ENCODE data around the gene ZDHHC11B.
"Not testable (repeated sequence)": the region's sequence is repeated elsewhere in the genome, so short reads cannot be mapped to it uniquely, and the experiment has no call there.

Gene ZDHHC11B

GRCh38 chr5:682651-683358, 101.7 kb downstream of the ZDHHC11B start:
- DNase-seq: not testable (repeated sequence)

DNA sequence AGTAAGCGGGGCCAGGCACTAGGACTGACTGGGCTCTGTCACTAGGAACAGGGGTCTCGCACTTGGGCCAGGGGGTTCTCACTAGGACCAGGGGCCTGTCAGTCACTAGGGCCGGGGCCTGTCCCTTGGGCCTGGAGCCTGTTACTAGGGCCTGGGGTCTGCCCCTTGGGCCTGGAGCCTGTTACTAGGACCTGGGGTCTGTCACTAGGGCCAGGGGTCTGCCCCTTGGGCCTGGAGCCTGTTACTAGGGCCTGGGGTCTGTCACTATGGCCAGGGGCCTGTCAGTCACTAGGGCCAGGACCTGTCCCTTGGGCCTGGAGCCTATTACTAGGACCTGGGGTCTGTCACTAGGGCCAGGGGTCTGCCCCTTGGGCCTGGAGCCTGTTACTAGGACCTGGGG, 102.3 kb downstream of the ZDHHC11B start:
- not testable (repeated sequence) for DNase-seq

DNA sequence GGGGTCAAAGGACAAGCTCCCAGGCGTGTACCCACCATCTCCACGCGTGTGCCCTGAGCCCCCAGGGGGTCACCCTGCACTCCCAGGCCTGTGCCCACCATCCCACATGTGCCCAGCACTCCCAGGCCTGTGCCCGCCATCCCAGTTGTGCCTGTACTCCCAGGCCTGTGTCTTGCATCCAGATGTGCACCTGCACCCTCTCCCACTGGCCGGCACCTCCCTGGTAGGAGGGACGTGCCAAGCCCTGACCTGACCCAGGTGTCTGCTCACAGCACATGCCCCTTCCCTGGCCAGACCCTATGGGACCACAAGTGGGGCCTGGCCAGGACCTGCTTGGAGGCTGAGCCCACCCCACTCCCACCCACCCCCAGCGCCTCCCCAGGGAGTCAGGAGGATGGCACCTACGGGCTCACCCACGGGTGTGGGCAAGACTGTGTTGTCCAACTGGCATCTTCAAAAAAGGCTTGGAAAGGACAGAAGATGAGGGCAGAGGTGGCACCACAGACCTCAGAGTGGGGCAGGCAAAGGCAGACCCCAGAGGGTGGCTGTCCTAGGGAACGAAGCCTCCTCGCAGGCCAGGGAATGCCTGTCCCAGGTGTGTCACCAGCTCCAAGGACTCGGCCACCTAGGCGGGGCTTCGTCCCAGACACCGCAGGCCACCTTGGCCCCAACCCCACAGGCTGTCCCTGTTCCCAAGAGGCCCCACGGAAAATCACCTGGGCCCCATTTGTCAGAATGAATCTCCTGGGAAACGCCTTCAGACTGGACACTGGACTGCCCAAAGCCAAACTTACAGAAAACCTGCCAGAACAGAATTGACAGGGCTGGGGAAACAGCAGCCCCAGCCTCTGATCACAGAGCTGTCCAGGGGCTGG, 103.0 kb downstream of the ZDHHC11B start:
- DNase-seq: not testable (repeated sequence)

DNA sequence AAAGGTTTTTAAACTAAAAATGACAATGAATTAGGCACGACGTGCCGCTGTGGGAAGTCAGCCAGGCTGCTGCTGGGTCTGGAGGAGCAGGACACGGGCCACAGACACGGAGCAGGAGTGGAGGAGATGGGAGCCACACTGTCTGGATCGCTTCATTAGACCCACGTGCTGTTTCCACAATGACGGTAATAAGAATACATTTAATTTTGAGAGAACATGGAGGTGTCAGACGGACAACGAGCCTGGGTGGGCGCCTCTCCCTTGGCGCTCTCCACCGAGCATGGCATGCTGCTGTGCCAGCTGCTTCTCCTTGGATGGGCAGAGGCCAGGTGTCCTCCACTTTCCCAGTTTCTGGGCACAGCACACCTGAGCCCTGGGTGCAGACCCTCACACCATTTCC, 103.7 kb downstream of the ZDHHC11B start:
- not testable (repeated sequence) for DNase-seq

GRCh38 chr5:680118-680795, 104.3 kb downstream of the ZDHHC11B start:
- DNase-seq: not testable (repeated sequence)

DNA sequence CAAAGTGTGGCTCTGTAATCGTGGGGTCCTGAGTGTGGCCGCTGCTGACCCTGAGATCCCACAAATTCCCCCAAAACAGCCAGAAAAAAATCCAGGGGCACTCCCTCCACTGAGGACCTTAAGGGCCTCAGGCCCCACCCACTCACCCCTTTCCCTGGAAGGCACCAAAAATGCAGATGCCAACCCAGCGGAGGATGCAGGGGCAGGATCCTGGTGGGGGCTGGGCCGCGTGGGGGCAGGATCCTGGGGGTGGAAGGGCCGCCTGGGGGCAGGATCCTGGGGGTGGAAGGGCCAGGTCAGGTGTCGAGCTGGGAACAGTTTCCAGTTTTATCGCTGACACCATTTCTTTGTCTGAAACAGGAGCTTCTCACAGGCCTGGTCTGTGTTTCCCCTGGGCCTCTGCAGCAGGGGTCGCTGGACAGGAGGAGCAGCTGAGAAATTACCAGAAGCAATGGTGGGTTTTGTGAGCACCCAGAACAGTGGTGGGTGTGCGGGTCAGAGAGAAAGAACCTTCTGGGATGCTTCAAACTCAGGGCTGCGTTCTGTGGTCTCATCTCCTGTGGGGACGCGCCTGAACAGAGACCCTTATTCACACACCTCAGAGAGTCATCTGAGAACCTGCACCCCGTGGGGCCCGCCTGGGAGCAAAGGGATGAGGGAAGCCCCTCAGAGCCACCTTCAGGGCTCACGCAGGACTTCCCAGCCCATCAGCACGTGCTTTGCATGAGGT, 105.2 kb downstream of the ZDHHC11B start:
- DNase-seq: not testable (repeated sequence)

DNA sequence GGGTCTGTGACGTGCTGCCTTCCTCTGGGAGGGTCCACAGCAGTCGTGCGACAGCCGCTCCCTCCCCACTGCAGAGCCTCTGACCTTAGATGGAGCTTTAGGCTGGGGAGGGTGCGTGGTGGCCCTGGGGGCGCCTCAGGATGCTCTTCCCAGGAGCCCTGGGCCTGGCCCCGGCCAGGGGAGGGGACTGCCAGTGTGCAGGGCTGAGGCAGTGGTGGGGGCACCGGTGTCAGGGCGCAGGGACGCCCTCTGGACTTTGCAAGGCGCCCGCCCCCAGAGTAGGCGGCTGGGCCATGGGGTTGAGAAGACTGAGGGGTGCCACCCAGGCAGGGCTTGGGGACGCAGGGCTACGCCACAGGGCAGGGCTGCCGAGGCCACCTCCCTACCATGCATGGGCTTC, 106.0 kb downstream of the ZDHHC11B start:
- not testable (repeated sequence) for DNase-seq

GRCh38 chr5:677131-678101, 107.1 kb downstream of the ZDHHC11B start:
- no peak for DNase-seq

DNA sequence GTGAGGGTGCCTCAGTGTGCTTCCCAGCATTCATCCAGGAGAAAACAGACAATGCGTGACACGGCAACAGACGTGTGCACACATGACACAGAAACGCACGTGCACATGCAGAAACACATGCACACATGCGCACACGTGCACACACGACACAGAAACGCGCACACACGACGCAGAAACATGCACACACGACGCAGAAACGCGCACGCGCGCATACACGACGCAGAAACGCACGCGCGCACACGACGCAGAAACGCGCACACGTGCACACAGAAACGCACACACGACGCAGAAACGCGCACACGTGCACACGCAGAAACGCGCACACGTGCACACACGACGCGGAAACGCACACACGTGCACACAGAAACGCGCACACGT, 107.8 kb downstream of the ZDHHC11B start:
- DNase-seq: no peak

- peak; percentile 46 for DNase-seq
These were observed 108.4 kb downstream of the ZDHHC11B start for GRCh38 chr5:675871-676698.

DNA sequence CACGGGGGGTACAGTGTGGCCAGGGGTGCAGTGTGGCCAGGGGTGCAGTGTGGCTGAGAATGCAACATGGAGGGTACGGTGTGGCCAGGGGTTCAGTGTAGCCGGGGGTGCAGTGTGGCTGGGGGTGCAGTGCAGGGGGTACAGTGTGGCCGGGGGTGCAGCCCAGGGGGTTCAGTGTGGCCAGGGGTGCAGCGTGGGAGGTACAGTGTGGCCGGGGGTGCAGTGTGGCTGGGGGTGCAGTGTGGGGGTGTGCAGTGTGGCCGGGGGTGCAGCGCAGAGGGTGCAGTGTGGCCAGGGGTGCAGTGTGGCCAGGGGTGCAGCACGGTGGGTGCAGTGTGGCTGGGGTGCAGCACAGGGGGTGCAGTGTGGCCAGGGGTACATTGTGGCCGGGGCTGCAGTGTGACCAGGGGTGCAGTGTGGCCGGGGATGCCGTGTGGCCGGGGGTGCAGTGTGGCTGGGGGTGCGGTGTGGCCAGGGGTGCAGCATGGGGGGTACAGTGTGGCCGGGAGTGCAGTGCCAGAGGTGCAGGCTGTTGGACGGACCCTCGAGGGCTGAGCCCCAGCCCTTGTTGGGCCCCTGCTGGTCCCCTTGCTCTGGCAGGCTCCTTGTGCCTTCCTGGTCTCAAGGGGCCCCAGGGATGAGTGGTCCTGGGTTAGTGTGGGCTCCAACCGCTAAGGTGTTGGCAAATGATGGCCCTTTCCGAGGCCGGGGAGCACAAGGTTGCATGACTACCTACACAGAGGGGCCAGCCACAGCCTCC, 109.2 kb downstream of the ZDHHC11B start:
- no peak for DNase-seq

DNA sequence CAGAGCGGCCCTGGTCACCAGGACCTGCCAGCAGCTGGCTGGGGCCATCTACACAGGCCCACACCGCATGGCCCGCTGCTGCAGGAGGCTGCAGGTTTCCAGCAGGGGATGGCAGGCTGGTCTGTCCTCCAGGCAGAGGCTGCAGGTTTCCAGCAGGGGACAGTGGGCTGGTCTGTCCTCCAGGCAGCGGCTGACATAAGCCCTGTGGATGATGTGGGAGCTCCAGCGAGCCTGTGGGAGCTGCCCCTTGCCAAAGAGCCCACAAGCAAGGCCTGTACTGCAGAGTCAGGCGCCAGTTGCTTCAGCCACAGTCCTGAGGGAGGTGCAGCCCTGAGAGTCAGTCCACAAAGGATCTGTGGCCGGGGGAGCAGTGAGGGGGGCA, 109.9 kb downstream of the ZDHHC11B start:
- DNase-seq: peak; percentile 76

DNA sequence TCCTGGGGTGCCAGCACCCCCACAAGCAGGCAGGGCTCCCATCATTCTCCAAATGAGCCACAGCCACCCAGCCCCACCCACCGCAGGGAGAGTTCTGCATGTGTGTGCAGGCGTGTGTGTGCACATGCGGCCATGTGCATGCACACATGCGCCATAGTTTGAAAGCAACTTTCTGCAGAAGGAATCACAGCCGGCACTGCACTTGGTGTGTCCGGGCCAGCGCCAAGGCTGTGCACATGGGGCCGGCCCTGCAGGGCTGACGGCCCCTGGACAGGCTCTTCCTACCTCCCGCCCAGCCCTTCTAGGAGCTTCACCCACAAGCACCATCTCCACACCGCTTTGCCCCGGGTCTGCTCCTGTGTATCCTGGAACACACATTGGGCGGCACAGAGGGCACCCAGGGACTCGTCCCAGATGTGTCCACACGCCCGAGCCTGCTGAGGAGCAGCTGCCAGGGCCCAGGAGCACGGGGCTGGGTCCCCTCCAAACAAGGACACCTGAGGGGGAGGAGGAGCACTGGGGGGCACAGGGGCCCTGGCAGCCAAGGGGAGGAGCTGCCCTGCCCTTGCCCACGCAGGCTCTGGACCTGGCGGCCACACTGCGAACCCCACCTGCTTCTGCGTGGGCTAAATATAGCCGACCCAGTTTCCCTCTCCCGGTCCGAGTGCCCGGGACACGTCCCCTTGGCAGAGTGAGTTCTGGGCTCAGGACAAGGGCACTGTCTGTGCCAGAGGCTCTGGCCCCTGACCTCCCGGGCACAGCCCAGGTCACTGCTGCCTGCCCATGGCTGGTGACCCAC, 110.5 kb downstream of the ZDHHC11B start:
- peak; percentile 76 for DNase-seq

- peak; percentile 60 for DNase-seq
These were observed 111.2 kb downstream of the ZDHHC11B start for GRCh38 chr5:673161-673830.

GRCh38 chr5:672329-673160, 112.0 kb downstream of the ZDHHC11B start:
- peak; percentile 99 for DNase-seq

DNA sequence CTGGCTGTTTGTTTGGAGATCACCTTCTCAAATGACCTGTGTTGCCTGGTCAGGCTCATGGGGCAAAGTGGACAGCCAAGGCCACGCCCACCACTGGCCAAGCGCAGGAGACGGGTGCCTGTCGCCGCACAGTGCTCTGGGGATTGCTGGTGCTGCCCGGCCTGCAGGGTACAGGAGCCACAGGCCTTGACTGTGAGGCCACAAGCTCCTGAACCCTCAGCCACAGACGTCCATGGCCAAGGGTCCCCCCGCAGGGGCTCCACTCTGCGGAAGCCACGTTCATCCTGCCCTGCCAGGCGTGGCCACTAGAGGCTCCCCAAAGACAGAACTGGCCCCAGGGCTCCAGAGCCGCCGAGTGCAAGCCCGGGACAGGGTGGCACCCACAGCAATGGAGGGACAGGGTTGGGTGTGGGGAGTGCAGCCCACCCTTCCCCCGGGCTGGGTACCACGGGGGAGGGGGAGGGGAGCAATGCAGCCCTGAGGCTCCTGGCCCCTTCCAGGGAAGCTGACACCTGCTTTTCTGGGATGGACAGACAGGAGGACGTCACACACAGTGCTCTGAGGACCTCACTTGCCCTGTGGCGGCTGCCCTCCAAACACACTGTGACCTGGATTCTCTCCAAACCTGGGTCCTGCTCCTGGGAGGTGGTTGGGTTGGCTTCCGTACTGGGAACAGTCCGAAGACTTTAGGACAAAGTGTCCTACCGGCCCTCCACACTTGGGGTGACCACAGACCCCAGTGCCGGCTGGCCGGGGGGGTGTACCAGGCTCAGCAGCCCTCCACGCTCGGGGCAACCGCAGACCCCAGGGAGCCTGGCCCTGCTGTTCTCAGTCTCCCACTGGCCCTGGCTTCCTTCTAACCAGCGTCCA, 112.8 kb downstream of the ZDHHC11B start:
- DNase-seq: peak; percentile 93

Measured in DMS53 (cell line).